Measurements from ENCODE around the gene NBPF3.
"Not testable (repeated sequence)": the region's sequence is repeated elsewhere in the genome, so short reads cannot be mapped to it uniquely, and the experiment has no call there.

Gene NBPF3

DNA sequence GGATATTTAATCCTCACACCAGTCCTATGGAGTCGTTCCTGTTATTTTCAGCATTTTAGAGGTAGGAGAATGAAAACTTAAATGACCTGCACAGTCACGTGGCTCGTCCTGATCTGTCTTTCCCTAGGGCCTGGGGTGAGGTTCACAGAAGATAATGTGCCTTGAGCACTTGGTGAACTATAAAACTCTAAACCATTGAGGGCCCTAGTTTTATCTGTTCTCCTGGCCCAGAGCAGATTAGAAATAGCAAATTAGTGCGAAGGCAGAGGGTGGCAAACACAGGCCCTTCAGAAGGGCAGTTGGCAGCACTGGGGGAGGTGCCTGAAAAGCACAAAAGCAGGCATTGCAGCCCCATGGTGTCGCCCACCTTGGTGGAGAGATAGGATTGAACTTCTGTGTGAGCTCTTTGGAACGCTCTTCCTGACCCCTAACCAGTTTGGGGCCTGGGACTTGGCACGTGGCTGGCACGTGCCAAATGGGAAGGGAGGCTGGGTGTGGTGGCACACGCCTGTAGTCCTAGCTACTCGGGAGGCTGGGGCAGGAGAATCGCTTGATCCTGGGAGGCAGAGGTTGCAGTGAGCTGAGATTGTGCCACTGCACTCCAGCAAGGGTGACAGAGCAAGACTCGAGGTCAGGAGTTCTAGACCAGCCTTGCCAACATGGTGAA is 1.2 kb upstream of the NBPF3 start:
- DNase-seq (ENCODE audit: low spot score) = not testable (repeated sequence)

DNA sequence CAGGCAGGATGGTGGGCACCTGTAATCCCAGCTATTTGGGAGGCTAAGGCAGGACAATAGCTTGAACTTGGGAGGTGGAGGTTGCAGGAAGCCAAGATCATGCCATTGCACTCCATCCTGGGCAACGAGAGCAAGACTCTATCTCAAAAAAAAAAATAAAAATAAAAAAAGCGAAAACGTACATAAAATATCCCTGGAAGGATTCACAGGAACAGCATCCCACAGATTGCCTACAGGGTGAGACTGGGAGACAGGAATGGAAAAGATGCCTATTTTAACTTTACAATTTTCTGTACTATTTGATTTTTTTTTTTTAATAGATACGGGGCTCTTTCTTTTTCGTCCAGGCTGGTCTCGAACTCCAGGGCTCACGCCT is 604 bp upstream of the NBPF3 start:
- DNase-seq (ENCODE audit: low spot score) = no peak

DNA sequence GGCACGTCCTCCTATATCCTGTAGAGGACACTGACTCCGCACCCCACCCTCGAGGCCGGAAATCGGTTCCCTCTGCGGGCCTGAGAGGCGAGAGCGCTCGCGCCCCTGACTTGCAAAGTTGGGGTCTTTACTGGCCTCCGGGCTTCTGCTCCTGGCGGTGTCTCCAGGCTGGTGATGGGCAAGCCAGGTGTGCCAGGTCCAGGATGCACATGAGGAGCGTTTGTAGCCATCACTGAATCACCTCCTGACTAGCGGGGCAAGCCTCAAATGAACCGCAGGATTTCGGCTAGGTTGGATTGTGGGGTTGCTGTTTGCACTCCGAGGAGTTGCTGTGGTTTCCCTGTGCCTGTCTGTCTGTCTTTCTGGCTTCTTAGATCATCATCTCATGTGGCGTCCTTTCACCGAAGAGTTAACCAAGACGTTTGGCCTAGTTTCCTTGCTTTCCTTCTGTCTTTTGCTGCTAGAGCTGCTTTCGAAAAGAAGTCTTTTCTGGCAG is 741 bp downstream of the NBPF3 start:
- DNase-seq (ENCODE audit: low spot score) = not testable (repeated sequence)

DNA sequence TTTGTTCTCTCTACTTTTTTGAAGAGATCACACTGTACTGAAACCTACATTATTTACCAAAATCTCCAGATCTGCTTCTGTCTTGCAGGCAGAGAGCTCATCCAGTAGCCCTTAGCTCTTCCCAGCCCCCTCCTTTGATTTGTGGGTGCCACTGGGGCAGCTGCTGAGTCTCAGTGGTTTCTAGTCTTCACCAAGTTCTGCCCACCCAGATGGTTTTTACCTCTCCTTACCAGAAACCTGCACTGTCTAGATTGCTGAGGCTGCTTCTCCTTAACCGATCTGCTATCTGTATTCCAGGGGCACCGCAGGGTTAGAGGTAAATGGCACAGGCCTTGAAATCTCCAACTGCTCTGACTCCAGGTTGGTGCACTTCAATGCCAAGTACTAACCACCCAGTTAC is 6.7 kb downstream of the NBPF3 start:
- DNase-seq (ENCODE audit: low spot score) = not testable (repeated sequence)

DNA sequence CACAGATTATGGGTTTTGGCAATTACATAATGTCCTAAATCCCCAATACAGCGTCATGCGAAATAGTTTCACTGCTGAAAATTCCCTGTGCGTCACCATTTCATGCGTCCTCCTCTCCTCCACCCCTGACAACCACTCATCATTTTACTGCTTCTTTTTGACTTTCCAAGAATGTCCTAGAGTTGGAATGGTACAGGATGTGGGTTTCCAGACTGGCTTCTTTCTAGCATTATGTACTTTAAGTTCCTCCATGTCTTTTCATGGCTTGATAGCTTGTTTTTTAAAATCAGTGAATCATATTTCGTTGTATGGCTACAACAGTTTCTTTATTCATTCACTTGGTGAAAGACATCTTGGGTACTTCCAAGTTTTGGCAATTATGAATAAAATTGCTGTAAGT is 7.4 kb downstream of the NBPF3 start:
- DNase-seq (ENCODE audit: low spot score) = no peak

DNA sequence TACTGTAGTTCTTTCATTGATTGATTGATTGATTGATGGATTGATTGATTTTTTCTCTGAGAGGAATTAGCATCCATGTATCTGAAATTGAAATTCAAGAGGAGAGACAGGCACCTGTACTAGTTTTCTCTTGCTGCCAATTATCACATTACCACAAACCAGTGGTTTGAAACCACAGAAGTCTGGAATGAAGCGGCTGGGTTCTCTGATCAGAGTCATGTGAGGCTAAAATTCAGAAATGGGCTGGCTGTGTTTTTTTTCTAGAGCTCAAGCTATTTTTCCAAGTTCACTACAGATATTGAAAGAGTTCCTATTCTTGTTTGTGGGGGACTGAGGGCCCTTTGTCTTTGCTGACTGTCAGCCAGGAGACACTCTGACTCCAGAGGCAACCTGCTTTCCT is 10.0 kb downstream of the NBPF3 start:
- DNase-seq (ENCODE audit: low spot score) = no peak

DNA sequence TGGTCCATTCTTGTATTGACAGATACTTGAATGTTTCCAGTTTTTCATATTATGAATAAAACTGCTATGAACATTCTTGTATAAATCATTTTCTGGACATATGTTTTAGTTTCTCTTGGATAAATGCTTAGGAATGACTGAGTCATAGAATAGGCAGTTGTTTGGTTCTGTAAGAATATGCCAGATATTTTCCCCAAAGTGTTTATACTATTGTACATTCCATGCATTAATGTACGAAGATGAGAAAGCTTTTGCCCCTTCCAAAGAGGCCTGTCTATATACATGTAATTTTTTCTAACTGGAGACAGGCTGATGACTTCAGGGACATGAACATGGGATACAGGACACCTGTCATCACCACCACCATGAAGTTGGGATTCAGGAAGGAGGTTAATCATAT is 11.3 kb downstream of the NBPF3 start:
- no peak for DNase-seq (ENCODE audit: low spot score)

DNA sequence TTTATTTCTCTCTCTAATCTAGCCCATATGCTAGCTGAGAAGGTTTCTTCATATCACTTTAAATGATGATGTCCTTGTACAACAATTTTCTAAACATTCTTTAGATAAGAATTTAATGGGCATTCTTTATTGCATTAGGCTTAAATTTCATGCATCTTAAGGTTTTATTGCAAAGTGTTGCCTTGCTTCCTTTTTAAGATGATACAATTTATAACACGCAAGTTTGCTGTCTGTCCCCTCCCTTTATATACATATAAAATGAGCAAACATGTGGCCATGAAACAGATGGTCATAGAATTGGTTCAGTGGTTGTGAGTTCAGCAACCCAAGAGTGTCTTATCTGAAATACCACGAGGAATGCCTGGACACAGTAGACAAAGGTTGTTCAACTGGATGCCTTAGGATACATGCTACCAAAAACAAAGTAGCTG is 12.1 kb downstream of the NBPF3 start:
- no peak for DNase-seq (ENCODE audit: low spot score)

DNA sequence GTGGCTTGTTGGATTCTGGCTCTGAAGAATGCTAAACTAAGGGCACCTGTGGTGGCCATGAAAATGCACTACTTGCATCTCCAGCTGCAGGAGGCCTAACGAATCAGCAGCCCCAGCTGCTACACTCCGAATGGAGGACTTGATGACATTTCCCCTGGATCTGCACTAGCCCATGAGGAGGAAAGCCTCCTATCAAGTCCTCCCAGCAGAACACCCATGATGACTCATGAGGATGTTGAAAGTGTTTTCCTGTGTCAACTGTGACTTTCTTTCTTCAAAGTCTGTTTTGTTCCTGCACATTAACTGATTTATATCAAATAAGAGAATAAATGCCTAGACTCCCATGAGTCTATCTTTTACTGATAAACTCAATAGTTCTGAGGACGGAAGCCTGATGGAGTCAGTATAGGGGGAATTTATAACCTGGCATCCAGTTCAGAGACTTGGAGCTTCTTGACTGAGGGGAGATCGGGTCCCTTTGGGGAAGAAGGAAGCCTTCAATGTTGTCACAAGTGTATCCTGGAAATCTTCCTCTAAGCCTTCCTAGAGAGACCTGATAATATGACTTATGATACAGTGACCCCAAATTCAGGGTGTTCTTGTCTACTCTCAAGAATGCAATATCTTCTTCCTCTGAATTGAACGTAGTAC is 14.2 kb downstream of the NBPF3 start:
- not testable (repeated sequence) for DNase-seq (ENCODE audit: low spot score)

DNA sequence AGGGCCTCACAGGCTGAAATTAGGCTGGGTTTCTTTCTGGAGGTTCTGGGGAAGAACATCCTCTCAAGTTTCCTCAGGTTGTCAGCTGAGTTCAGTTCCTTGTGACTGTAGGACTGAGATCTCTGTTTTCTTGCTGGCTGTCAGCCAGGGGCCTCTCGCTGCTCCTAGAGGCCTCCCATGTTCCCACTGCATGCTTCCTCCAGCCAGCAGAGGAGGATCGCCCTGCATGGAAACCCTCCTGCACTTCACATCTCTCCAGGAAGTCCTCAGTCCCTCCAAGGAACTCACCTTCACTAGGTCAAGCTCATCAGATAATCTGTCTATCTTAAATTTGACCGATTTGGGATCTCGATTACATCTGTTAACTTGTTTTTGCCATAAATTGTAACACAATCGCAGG is 15.0 kb downstream of the NBPF3 start:
- DNase-seq (ENCODE audit: low spot score) = not testable (repeated sequence)

DNA sequence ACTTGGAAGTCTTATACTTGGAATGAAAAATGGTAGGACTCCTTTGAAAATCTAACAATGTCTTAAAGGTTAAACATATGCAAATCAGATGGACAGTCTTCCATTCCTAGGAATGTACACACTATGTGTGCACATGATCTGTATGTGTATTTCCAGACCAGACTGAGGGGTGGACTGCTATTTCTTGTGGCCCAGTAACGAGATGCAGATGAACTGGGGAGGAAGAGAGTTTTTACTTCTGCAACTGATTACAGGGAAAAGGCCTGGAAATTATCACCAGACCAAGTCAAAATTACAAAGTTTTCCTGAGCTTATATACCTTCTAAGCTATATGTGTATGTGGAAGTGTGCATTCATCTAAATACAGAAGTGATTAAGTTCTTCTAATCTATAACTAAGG is 17.7 kb downstream of the NBPF3 start:
- no peak for DNase-seq (ENCODE audit: low spot score)

DNA sequence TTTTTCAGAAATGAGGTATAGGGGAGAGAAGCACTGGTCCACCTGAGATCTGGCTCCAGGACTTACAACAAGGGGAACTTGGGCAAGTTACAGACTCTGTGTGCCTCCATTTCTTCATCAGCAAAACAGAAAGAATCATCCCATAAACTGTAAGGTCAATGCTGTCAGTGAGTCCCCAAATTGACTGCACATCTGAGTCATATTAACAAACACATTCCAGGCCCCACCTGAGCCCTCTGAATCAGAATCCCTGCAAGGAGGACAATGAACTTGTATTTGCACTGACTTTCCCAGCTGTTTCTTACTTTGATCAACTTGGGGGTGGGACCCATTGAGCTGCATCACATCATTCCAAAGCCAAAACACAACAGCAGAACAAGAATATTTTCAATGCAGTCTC is 25.2 kb downstream of the NBPF3 start:
- DNase-seq (ENCODE audit: low spot score) = not testable (repeated sequence)

DNA sequence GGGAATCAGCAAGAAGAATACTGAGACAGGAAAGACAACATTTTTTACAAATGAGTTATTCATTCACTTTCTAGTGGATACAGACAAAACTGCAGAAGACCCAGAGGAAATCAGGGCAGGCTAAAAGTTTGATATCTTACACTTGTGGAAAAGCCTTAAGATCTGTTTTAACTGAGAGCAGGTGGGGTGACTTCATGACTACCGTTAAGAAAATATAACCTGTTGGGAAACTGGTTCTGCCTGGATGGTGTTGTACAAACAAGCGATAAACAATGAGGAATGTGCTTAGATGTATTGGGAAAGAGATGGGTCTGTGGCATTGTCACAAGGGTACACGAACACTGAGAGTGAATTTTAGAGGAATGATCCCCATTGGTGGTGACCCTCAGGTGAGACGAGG is 28.0 kb downstream of the NBPF3 start:
- DNase-seq (ENCODE audit: low spot score) = not testable (repeated sequence)

DNA sequence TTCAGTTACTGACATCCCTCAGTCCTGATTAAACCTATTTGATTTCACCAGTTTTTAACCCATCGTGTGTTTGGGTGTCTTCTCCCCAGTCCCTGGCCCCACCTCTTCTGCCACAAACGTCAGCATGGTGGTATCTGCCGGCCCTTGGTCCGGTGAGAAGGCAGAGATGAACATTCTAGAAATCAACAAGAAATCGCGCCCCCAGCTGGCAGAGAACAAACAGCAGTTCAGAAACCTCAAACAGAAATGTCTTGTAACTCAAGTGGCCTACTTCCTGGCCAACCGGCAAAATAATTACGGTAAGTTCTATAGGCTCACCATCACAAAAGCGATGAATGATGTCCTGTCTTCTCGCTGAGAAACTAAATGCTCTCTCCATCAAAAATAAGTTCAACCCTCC is 28.7 kb downstream of the NBPF3 start:
- no peak for DNase-seq (ENCODE audit: low spot score)

DNA sequence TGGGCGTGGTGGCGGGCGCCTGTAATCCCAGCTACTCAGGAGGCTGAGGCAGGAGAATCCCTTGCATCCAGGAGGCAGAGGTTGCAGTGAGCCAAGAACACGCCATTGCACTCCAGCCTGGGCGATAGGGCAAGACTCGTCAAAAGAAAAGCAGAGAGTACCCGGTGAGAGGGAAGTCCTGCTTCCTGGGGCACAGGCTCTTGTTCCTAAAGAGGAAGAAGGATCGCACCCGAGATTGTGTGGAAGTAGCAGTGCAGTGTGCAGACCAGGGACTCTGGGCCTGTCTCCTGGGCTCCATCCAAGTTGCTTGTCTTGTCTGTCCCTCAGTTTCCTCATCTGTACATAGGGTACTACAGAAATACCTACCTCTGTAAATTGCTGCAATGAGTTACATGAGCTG is 29.6 kb downstream of the NBPF3 start:
- DNase-seq (ENCODE audit: low spot score) = no peak

DNA sequence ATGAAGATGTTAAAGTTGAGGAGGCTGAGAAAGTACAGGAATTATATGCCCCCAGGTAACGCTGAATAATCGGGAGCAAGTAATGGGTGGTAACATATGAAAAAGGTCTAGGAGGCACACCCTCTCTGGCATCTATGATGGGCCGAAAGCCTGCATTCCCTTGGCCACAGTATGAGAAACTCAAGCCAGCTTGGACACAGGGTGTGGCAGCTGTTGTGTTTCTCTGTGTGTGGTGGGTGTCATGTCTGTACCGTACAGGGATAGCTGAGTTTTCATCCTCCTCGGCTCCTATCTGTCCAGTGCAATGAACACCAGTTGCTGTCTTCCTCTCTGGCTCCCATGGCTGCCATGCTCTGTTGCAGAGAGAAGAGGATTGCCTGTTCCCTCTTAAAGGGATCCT is 32.9 kb downstream of the NBPF3 start:
- no peak for DNase-seq (ENCODE audit: low spot score)

DNA sequence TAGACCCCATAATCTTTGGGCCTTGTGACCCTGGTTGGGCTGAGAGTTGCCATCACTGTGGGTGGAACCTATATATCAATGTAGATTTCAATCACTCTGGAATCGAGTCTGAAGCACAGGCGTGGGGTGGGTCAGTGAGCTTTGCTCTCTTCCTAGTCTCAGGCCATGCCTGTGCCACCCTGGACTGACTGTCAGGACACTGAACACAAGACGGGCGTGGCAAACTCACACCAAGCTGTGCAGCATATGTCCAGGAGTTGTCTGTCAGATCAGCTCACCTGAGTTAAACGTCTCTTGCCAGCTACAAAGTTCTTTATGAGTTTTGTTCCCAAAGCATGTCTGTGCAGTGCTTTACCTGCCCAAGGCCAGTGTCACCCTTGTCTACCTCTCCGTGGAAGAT is 38.4 kb downstream of the NBPF3 start:
- DNase-seq (ENCODE audit: low spot score) = no peak

DNA sequence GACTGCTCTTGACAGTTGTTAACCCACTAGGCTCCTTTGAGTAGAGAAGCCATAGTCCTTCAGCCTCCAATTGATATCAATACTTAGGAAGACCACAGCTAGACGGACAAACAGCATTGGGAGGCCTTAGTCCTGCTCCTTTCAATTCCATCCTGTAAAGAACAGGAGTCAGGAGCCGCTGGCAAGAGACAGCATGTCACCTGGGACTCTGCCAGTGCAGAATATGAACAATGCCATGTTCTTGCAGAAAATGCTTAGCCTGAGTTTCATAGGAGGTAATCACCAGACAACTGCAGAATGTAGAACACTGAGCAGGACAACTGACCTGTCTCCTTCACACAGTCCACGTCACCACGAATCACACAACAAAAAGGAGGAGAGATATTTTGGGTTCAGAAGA is 43.9 kb downstream of the NBPF3 start:
- not testable (repeated sequence) for DNase-seq (ENCODE audit: low spot score)

DNA sequence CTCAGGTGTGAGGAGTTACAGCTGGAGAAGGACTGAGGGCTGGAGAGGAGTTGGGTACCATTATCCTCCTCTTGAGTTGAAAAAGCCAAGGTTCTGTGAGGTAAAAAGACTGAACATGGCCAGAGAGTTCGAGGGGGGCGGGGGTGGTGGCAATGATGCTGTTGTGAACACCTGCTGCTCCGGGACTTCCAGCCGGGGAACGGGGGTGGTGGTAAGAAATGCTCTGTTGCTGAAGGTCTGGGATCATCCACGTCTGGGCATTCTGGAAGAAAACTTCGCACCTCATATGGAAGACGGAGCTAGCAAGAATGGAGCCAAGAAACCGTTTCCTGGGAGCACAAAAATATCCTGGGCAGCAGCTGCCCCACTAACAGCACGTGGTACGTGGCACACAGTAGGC is 49.2 kb downstream of the NBPF3 start:
- no peak for DNase-seq (ENCODE audit: low spot score)

DNA sequence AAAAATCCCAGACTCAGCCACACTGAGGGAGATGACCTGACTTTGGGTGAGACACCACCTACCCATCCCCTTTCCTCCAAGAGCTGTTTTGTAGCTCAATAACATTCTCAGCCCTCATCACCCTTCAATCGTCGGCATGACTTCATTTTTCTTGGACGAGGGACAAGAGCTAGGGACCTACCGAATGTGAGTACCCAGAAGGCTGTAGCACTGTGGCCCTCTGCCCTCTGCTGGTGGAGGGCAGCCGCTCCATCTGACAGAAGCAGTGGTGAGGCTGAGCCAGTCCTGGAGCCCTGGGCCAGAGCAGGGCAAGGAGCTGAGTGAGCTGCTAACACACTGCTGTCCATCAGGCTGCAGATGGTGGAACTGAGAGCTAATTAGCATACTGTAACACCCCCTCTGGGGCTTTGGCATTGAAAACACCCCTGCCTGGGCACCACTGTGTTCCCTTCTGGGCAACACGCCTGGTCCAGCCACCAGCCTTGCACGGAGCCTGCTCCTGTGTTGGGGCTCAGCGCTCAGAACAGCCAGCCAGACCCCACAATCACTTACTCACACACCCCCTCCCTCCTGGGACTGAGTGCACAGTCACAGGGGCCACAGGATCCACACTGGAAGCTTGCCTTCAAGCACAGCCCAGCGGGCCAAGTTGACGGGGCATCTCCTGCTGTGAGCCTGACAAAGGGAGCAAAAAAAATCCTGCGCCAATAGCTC is 51.0 kb downstream of the NBPF3 start:
- no peak for DNase-seq (ENCODE audit: low spot score)

DNA sequence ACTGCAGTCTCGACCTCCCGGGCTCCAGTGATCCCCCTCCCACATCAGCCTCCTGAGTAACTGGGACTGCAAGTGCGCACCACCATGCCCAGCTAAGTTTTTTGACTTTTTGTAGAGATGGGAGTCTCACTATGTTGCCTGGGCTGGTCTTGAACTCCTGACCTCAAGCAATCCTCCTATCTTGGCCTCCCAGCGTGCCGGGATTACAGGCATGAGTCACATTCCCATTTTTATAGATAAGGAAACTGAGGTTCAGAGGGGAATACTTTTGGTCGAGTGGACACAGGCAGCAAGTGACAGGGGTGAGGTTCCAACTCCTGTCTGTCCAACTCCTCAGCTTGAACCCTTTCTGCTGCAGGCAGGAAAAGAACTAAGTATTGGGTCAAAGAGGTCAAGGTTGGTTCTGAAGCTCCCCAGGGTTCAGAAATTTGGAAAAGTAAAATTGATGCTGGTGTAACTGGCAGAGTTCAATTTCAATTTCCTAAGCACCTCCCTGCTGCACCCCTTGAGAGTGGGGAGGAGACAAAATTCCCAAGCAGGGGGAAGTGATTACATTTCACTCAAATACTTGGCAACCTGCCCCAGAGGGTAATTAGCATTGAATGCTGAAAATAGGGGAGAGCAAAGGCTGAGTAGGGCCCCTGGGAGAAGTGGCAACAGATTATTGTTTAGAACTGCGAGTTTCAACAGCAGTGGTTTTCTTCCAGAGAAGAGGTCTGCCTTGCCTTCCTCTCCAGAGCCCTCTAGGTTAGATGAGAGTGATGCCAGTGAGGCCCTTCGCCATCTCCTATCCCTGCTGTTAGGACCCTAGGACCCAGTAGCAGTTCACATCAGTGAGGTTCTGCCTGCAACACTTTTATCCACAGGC is 51.8 kb downstream of the NBPF3 start:
- DNase-seq (ENCODE audit: low spot score) = no peak

DNA sequence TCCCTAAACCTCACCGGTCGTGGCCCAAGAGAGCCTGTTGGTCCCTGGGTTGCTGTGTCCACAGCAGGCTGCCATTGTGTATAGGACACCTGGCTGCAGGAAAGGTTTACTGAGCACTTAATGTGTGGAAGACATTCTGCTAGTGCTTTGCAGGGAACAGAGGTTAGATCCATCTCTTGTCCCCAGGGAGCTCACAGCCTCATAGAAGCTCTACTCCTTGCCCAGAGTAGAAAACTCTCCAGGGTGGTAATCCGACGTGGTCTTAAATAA is 52.4 kb downstream of the NBPF3 start:
- DNase-seq (ENCODE audit: low spot score) = no peak
